PC-3 (cell line): ENCODE results near the gene MIB2. TPM values are rescaled to one million over a fixed set of nuclear protein-coding genes. Genes with fewer than 3 reads are reported as not detected.

ENCODE experiments used
- ATAC-seq: fragments of 200-7000 bp; cut with Tn5 transposase; 2 replicates; pipeline ENCODE4 v1.9.1; 2020; ENCODE audit warnings: mild to moderate bottlenecking, moderate library complexity
- BruUV-seq: library from RNA; stranded (reverse); fragments of 400-500 nt; replicated peaks from 2 replicates; lab custom pipeline; 2021; lab: Mats Ljungman, UMichigan
- CTCF ChIA-PET: fragments of 300-600 bp; sonication (Branson Sonifier 250); formaldehyde crosslinking; loops from one replicate; lab custom pipeline; 2022; ENCODE audit warnings: antibody characterized with exemption; lab: Charles Lee
- POLR2A ChIA-PET: fragments of 300-600 bp; sonication (Branson Sonifier 250); formaldehyde crosslinking; loops from one replicate; lab custom pipeline; 2022; ENCODE audit warnings: antibody characterized with exemption; ENCODE audit not compliant: unreplicated experiment; lab: Charles Lee
- DNase-seq: peaks from one replicate; pipeline ENCODE4 v3.0.0-alpha.2; 2015
- H2AFZ ChIP-seq: fragments of 300-600 bp; sonication (generic); 2 replicates; pipeline ENCODE4 v1.6.0; 2016; ENCODE audit warnings: antibody characterized with exemption, low read length
- H3F3A ChIP-seq: fragments of 300-600 bp; sonication (generic); one replicate; pipeline ENCODE4 v1.6.0; 2017; ENCODE audit warnings: antibody characterized with exemption, low read length, control low read depth, mild to moderate bottlenecking; ENCODE audit not compliant: unreplicated experiment
- H3K27ac ChIP-seq: fragments of 300-600 bp; sonication (generic); 2 replicates; pipeline ENCODE4 v1.5.1; 2016; ENCODE audit warnings: mild to moderate bottlenecking, low read length
- H3K27me3 ChIP-seq: fragments of 300-600 bp; sonication (generic); 2 replicates; pipeline ENCODE4 v1.6.1; 2016; ENCODE audit warnings: low read length, mixed read lengths
- H3K36me3 ChIP-seq: fragments of 300-600 bp; sonication (generic); 2 replicates; pipeline ENCODE4 v1.6.1; 2016; ENCODE audit warnings: low read depth, mixed run types, low read length, mixed read lengths
- H3K4me1 ChIP-seq: fragments of 300-600 bp; sonication (generic); 2 replicates; pipeline ENCODE4 v1.5.1; 2016; ENCODE audit warnings: low read length; ENCODE audit not compliant: insufficient read depth
- H3K4me2 ChIP-seq: fragments of 300-600 bp; sonication (generic); 2 replicates; pipeline ENCODE4 v1.6.0; 2016; ENCODE audit warnings: low read length
- H3K4me3 ChIP-seq: fragments of 300-600 bp; sonication (generic); 2 replicates; pipeline ENCODE4 v1.5.1; 2016; ENCODE audit warnings: mild to moderate bottlenecking, low read length, mixed read lengths
- H3K79me2 ChIP-seq: fragments of 300-600 bp; sonication (generic); 2 replicates; pipeline ENCODE4 v1.6.1; 2017; ENCODE audit warnings: low read length, mixed read lengths
- H3K9ac ChIP-seq: fragments of 300-600 bp; sonication (generic); 2 replicates; pipeline ENCODE4 v1.6.0; 2016; ENCODE audit warnings: mild to moderate bottlenecking, low read length
- H3K9me2 ChIP-seq: fragments of 300-600 bp; sonication (generic); replicated peaks from 2 replicates; pipeline ENCODE4 v1.6.1; 2016; ENCODE audit warnings: mixed run types, low read length, mixed read lengths
- H3K9me3 ChIP-seq: fragments of 300-600 bp; sonication (generic); 2 replicates; pipeline ENCODE4 v1.6.1; 2016; ENCODE audit warnings: low read length, mixed read lengths
- H4K20me1 ChIP-seq: fragments of 300-600 bp; sonication (generic); 2 replicates; pipeline ENCODE4 v1.6.1; 2016; ENCODE audit warnings: low read length, mixed read lengths
- EZH2 ChIP-seq: fragments of 300-600 bp; sonication (generic); IDR thresholded peaks from one replicate; pipeline ENCODE4 v1.6.1; 2017; ENCODE audit warnings: antibody characterized with exemption, mild to moderate bottlenecking, low read length; ENCODE audit not compliant: unreplicated experiment
- EZH2phosphoT487 ChIP-seq: fragments of 300-600 bp; sonication (generic); IDR thresholded peaks from 2 replicates; pipeline ENCODE4 v1.6.1; 2018; ENCODE audit warnings: mild to moderate bottlenecking, antibody characterized with exemption, low read length, borderline replicate concordance
- intact Hi-C: fragments of 100-400 bp; cut with micrococcal nuclease; formaldehyde crosslinking; loops from 2 replicates; pipeline ENCODE4 v1.9.0; 2023
- total RNA-seq: library from RNA; depleted of rRNA; stranded (reverse); fragments of >200 nt; gene quantifications from 2 replicates; pipeline ENCODE4 v1.2.3, GENCODE V29; 2014
- TF ChIP-seq, protein P1 (sequence below): fragments of 300-600 bp; sonication (generic); conservative IDR thresholded peaks from 2 replicates; pipeline ENCODE4 v1.5.1; 2017; ENCODE audit warnings: antibody characterized with exemption, low read depth, mild to moderate bottlenecking, low read length

MIB2 gene
- total RNA-seq, 1 experiment from 2014 or later, result 164 TPM

DNA sequence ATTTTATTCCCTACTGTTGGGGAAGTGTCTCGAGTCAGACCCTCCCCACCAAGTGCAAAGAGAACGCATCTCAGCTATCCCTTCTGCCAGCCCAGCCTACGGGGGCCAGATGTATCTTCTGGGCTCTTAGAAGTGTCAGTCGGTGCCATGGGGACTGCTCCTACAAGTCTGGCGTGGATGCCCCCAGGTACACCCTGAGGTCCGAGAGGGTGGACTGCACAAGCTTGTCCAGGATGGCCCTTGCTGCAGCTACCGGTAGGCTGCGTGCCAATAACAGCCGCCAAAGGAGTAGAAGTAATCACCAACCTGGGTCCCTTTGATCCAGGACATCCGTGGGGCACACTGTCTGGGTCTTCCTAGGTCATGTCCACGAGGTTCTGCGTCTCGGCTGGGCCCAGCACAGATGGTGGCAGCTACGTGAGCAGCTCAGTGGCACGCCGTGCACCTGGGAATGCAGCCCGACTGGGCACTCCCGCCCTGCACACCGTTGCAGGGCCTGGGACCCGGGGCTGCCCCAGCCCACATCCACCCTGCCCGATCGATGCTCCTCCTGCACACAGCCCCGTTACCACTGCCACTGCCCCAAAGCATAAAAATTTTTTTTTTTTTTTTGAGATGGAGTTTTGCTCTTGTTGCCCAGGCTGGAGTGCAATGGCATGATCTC, 31.8 kb upstream of the MIB2 start:
- POLR2A ChIA-PET, result no interaction called here
- no peak overlapping the region for H3K4me2 ChIP-seq
- TF ChIP-seq EZH2, result no peak
- TF ChIP-seq, protein P1, sequence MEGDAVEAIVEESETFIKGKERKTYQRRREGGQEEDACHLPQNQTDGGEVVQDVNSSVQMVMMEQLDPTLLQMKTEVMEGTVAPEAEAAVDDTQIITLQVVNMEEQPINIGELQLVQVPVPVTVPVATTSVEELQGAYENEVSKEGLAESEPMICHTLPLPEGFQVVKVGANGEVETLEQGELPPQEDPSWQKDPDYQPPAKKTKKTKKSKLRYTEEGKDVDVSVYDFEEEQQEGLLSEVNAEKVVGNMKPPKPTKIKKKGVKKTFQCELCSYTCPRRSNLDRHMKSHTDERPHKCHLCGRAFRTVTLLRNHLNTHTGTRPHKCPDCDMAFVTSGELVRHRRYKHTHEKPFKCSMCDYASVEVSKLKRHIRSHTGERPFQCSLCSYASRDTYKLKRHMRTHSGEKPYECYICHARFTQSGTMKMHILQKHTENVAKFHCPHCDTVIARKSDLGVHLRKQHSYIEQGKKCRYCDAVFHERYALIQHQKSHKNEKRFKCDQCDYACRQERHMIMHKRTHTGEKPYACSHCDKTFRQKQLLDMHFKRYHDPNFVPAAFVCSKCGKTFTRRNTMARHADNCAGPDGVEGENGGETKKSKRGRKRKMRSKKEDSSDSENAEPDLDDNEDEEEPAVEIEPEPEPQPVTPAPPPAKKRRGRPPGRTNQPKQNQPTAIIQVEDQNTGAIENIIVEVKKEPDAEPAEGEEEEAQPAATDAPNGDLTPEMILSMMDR, result no peak
- TF ChIP-seq EZH2phosphoT487, result no peak
- no peaks in the 10 kb centered on the region for H3K9me2 ChIP-seq
- intact Hi-C loops, result no loop called here
- no peaks in the 10 kb centered on the region for H3K36me3 ChIP-seq
- H3K9ac ChIP-seq, result no peak overlapping the region
- H2AFZ ChIP-seq, result no peak overlapping the region
- no TSS peak for BruUV-seq
- CTCF ChIA-PET, result no interaction called here
- DNase-seq (no peak), ATAC-seq (no peak)
- no peak overlapping the region for H3K4me3 ChIP-seq
- H3K79me2 ChIP-seq, result no peaks in the 10 kb centered on the region
- no peaks in the 10 kb centered on the region for H3F3A ChIP-seq
- no peak overlapping the region for H3K27ac ChIP-seq
- H3K27me3 ChIP-seq, result peaks cover 4% of the 10 kb centered on the region; the same call in 1 of the 2 replicates
- H4K20me1 ChIP-seq, result no peaks in the 10 kb centered on the region
- no peaks in the 10 kb centered on the region for H3K9me3 ChIP-seq
- peaks cover 5% of the 10 kb centered on the region; the same call in 1 of the 2 replicates for H3K4me1 ChIP-seq

DNA sequence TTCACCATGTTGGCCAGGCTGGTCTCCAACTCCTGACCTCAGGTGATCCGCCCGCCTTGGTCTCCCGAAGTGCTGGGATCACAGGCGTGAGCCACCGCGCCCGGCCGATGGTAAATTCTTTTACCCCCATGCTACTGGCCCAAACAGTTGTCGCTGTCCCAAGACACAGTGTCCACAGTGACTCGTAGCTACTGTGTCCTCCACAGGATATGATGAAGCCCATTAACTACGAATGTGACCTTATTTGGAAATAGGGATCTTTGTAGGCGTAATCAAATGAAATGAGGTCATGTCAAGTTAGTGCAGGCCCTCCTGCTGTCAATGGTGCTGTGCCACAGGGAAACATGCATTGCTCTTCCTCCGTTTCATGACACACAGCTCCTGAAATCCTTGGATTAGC, 23.8 kb upstream of the MIB2 start:
- no peak overlapping the region for H3K27ac ChIP-seq
- H3K4me3 ChIP-seq, result no peak overlapping the region
- no TSS peak for BruUV-seq
- no peak overlapping the region for H2AFZ ChIP-seq
- no peaks in the 10 kb centered on the region for H3K79me2 ChIP-seq
- H3K9me2 ChIP-seq, result no peaks in the 10 kb centered on the region
- ATAC-seq, result peak; percentile 59
- H3F3A ChIP-seq, result no peaks in the 10 kb centered on the region
- ChIA-PET POLR2A (no interaction called here), CTCF (no interaction called here)
- TF ChIP-seq, protein P1, result no peak
- no peak for TF ChIP-seq EZH2phosphoT487
- TF ChIP-seq EZH2, result no peak
- H3K9me3 ChIP-seq, result no peaks in the 10 kb centered on the region
- no peak overlapping the region for H3K4me2 ChIP-seq
- peak; percentile 42 for DNase-seq
- no peak overlapping the region for H3K9ac ChIP-seq
- intact Hi-C loops, result no loop called here
- H3K27me3 ChIP-seq, result no peaks in the 10 kb centered on the region
- H3K36me3 ChIP-seq, result no peaks in the 10 kb centered on the region
- no peaks in the 10 kb centered on the region for H4K20me1 ChIP-seq
- 0 out of 2 replicates have a peak, but pooled peaks cover 3% of the 10 kb centered on the region for H3K4me1 ChIP-seq

DNA sequence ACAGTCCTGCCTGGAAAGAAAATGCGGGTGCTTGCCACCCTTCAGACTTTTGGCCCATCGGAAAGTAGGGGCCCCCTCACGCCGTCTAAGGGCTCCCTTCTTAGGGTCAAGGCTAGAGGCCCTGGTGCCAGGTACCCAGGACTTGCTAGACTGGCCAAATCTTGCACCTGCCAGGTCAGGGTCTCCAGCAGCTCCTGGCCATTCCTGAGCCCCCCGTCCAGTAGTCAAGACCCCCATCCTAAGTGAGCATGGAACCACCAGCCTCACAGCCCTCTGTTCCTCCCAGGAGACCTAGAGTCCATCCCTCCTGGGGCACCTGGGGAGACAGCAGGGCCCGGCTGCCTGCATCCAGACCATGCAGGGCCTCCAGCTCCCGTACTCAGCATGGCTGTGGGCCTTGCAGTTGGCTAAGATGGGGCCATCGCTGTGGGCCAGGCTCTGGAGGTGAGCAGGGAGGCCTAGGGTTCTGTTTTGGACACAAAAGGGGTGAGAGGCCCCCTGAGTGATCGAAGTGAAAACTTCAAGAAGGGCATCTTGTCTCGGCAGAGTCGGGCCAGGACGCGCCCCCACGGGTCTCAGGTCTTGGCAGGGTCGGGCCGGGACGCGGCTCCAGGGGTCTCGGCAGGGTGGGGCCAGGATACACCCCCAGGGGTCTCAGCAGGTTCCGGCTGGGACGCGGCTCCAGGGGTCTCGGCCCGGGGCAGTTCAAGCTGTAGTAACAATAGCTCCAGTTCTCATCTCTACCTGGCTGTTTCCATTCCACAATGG, 21.3 kb upstream of the MIB2 start:
- no peak overlapping the region for H3K4me3 ChIP-seq
- H3K9me3 ChIP-seq, result no peaks in the 10 kb centered on the region
- TF ChIP-seq EZH2 (no peak), EZH2phosphoT487 (no peak)
- TF ChIP-seq, protein P1, result no peak
- no peak for DNase-seq
- no TSS peak for BruUV-seq
- H3K9ac ChIP-seq, result no peak overlapping the region
- ChIA-PET POLR2A (no interaction called here), CTCF (no interaction called here)
- no peak overlapping the region for H3K4me2 ChIP-seq
- ATAC-seq, result no peak
- H3K9me2 ChIP-seq, result no peaks in the 10 kb centered on the region
- no peaks in the 10 kb centered on the region for H3F3A ChIP-seq
- no peaks in the 10 kb centered on the region for H3K36me3 ChIP-seq
- no peaks in the 10 kb centered on the region for H3K27me3 ChIP-seq
- no peak overlapping the region for H3K27ac ChIP-seq
- H3K79me2 ChIP-seq, result no peaks in the 10 kb centered on the region
- H4K20me1 ChIP-seq, result no peaks in the 10 kb centered on the region
- intact Hi-C loops, result no loop called here
- H3K4me1 ChIP-seq, result peaks cover 9% of the 10 kb centered on the region
- no peak overlapping the region for H2AFZ ChIP-seq
